ENCODE measurements around the gene ATP6V0E1. TPM values are rescaled to one million over a fixed set of nuclear protein-coding genes. Genes with fewer than 3 reads are reported as not detected.

The ATP6V0E1 gene
- total and polyA plus RNA-seq, 2 donors (not counting 3 experiments of a cell fraction or from before 2014, with no cell fraction given) = 217 to 278 TPM

- H3K79me2 ChIP-seq (ENCODE audit: control insufficient read depth, insufficient read depth, low read length) = no peaks in the 10 kb centered on the region
- TF ChIP-seq JUN (IDR thresholded peaks at IDR 0.05; ENCODE audit: borderline replicate concordance, insufficient read depth, insufficient read length, low read depth) = no peak
- no peaks in the 10 kb centered on the region for H4K20me1 ChIP-seq (replicated peaks; ENCODE audit: control insufficient read depth, extremely low read depth, insufficient read depth, low read length)
- H3K36me3 ChIP-seq (ENCODE audit: control insufficient read depth in 2 of 2, extremely low read depth in 1 of 2, insufficient read depth in 2 of 2, low read length in 2 of 2) = peaks cover 0 to 7% of the 10 kb centered on the region in 2 experiments
- H2AFZ ChIP-seq (ENCODE audit: low read depth, low read length) = no peak overlapping the region
- no peaks in the 10 kb centered on the region for H3K9me3 ChIP-seq (replicated peaks; ENCODE audit: control insufficient read depth, insufficient read depth, low read length)
- H3K9me1 ChIP-seq (replicated peaks; ENCODE audit: control insufficient read depth, extremely low read depth, insufficient read depth, low read length) = no peaks in the 10 kb centered on the region
- FAIRE-seq = no peak
- DNase-seq (ENCODE audit: low read depth, low spot score) = no peak
- ChIA-PET POLR2A (no interaction called here), CTCF (interaction anchor here (3.8 kb wide), 1 partner anchor 13 kb away, joined by 13 read pairs; no protein-coding TSS in a partner anchor)
- H3K4me2 ChIP-seq (ENCODE audit: insufficient read depth, low read length) = no peak overlapping the region
- BruUV-seq (replicated peaks) = no TSS peak
- intact Hi-C loops (cut with micrococcal nuclease) = no loop called here
- H3K9ac ChIP-seq (replicated peaks; ENCODE audit: extremely low read depth, insufficient read depth, low read length) = no peak overlapping the region
- peaks cover 14% of the 10 kb centered on the region for H3K4me1 ChIP-seq (ENCODE audit: control insufficient read depth, extremely low read depth, insufficient read depth, low read length)
- no peak overlapping the region for H3K4me3 ChIP-seq (replicated peaks in 1 of 3; ENCODE audit: insufficient read depth in 1 of 3, low read depth in 1 of 3, low read length in 3 of 3)
- no peak overlapping the region for H3K27ac ChIP-seq (ENCODE audit: insufficient read depth, low read depth, low read length)
- no peaks in the 10 kb centered on the region for H3K27me3 ChIP-seq (ENCODE audit: control insufficient read depth in 2 of 2, insufficient read depth in 2 of 2, low read length in 2 of 2)
- dilution Hi-C loops (cut with MboI; ENCODE audit: extremely low pct_ligation_motif_present, low sequenced_read_pairs) = no loop called here
Observed at GRCh38 chr5:172945151-172945550, 38.4 kb upstream of the ATP6V0E1 start.

GRCh38 chr5:172946146-172946545 lies 37.4 kb upstream of the ATP6V0E1 start:
- peaks cover 0 to 10% of the 10 kb centered on the region in 2 experiments for H3K36me3 ChIP-seq (ENCODE audit: control insufficient read depth in 2 of 2, extremely low read depth in 1 of 2, insufficient read depth in 2 of 2, low read length in 2 of 2)
- no peak overlapping the region for H3K4me2 ChIP-seq (ENCODE audit: insufficient read depth, low read length)
- H3K27ac ChIP-seq (ENCODE audit: insufficient read depth, low read depth, low read length) = no peak overlapping the region
- POLR2A ChIA-PET = no interaction called here
- FAIRE-seq = no peak
- H3K79me2 ChIP-seq (ENCODE audit: control insufficient read depth, insufficient read depth, low read length) = no peaks in the 10 kb centered on the region
- no peak overlapping the region for H3K9ac ChIP-seq (replicated peaks; ENCODE audit: extremely low read depth, insufficient read depth, low read length)
- intact Hi-C loops (cut with micrococcal nuclease) (no loop called here), dilution Hi-C loops (cut with MboI; ENCODE audit: extremely low pct_ligation_motif_present, low sequenced_read_pairs) (no loop called here)
- TF ChIP-seq CTCF (IDR thresholded peaks at IDR 0.05; ENCODE audit: extremely low read depth in 1 of 2, insufficient read depth in 1 of 2, low read depth in 1 of 2, low read length in 2 of 2) = no peak
- no peak for TF ChIP-seq GATA2 (IDR thresholded peaks at IDR 0.05; ENCODE audit: insufficient read depth, insufficient read length, low read depth, low read length)
- no peak for TF ChIP-seq MYC (IDR thresholded peaks at IDR 0.05; ENCODE audit: low read depth, low read length)
- TF ChIP-seq FOS (IDR thresholded peaks at IDR 0.05; ENCODE audit: borderline replicate concordance, insufficient read depth, low read length) = no peak
- no peak for TF ChIP-seq MAX (IDR thresholded peaks at IDR 0.05; ENCODE audit: insufficient read depth, insufficient read length)
- H3K9me1 ChIP-seq (replicated peaks; ENCODE audit: control insufficient read depth, extremely low read depth, insufficient read depth, low read length) = no peaks in the 10 kb centered on the region
- no peaks in the 10 kb centered on the region for H4K20me1 ChIP-seq (replicated peaks; ENCODE audit: control insufficient read depth, extremely low read depth, insufficient read depth, low read length)
- no peaks in the 10 kb centered on the region for H3K27me3 ChIP-seq (ENCODE audit: control insufficient read depth in 2 of 2, insufficient read depth in 2 of 2, low read length in 2 of 2)
- peaks cover 14% of the 10 kb centered on the region for H3K4me1 ChIP-seq (ENCODE audit: control insufficient read depth, extremely low read depth, insufficient read depth, low read length)
- CTCF ChIA-PET = no interaction called here
- H3K4me3 ChIP-seq (replicated peaks in 1 of 3; ENCODE audit: insufficient read depth in 1 of 3, low read depth in 1 of 3, low read length in 3 of 3) = no peak overlapping the region
- H3K9me3 ChIP-seq (replicated peaks; ENCODE audit: control insufficient read depth, insufficient read depth, low read length) = no peaks in the 10 kb centered on the region
- H2AFZ ChIP-seq (ENCODE audit: low read depth, low read length) = no peak overlapping the region
- BruUV-seq (replicated peaks) = no TSS peak
- no peak for DNase-seq (ENCODE audit: low read depth, low spot score)

Data from endothelial cell of umbilical vein (primary cell).